Colonic mucosa (tissue), 4 donors: ENCODE data around the gene EPAS1. TPM values are rescaled to one million over a fixed set of nuclear protein-coding genes. Genes with fewer than 3 reads are reported as not detected.
"Not testable (repeated sequence)": the region's sequence is repeated elsewhere in the genome, so short reads cannot be mapped to it uniquely, and the experiment has no call there.

ENCODE experiments used
- DNase-seq: peaks from one replicate; pipeline ENCODE4 v3.0.0-alpha.2; 2020
- H3K27ac ChIP-seq: fragments of 200-600 bp; one replicate; pipeline ENCODE4 v1.8.0; 2021
- H3K27me3 ChIP-seq: fragments of 200-600 bp; one replicate; pipeline ENCODE4 v1.8.0; 2021
- H3K36me3 ChIP-seq: fragments of 200-600 bp; one replicate; pipeline ENCODE4 v1.8.0; 2021
- H3K4me1 ChIP-seq: fragments of 200-600 bp; one replicate; pipeline ENCODE4 v1.8.0; 2021; ENCODE audit warnings: mild to moderate bottlenecking
- H3K4me3 ChIP-seq: fragments of 200-600 bp; one replicate; pipeline ENCODE4 v1.8.0; 2021
- H3K9ac ChIP-seq, 2 donors: one replicate each; pipeline ENCODE4 v1.7.0; 2013; ENCODE audit warnings: control low read depth in 2 of 2, low read depth in 2 of 2, low read length in 2 of 2
- H3K9me3 ChIP-seq: fragments of 200-600 bp; one replicate; pipeline ENCODE4 v1.8.0; 2021
- intact Hi-C: fragments of 100-400 bp; cut with DNase I; formaldehyde crosslinking; loops from one replicate; pipeline ENCODE4 v1.14.1; 2022
- total RNA-seq, 2 donors: library from RNA; stranded (reverse); fragmentation: NEBNext Ultra II Directional in 1 of 2; extraction: Animal tissue kit (Norgen Biotek cat#: 25700) in 1 of 2; gene quantifications; one replicate each; pipeline ENCODE4 v1.2.1, GENCODE V29; 2021
- TF ChIP-seq, protein P1 (sequence below): fragments of 200-600 bp; IDR thresholded peaks from one replicate; pipeline ENCODE4 v1.8.0; 2022; ENCODE audit warnings: antibody characterized with exemption, mild to moderate bottlenecking
- donor health status: healthy.
- donor health status: DM: no; HTN: no; CAD: no.
- donor health status: DM: no; HTN: no; CAD: no.

The EPAS1 gene
- total RNA-seq, 2 donors from 2014 or later: 116 to 140 TPM

DNA sequence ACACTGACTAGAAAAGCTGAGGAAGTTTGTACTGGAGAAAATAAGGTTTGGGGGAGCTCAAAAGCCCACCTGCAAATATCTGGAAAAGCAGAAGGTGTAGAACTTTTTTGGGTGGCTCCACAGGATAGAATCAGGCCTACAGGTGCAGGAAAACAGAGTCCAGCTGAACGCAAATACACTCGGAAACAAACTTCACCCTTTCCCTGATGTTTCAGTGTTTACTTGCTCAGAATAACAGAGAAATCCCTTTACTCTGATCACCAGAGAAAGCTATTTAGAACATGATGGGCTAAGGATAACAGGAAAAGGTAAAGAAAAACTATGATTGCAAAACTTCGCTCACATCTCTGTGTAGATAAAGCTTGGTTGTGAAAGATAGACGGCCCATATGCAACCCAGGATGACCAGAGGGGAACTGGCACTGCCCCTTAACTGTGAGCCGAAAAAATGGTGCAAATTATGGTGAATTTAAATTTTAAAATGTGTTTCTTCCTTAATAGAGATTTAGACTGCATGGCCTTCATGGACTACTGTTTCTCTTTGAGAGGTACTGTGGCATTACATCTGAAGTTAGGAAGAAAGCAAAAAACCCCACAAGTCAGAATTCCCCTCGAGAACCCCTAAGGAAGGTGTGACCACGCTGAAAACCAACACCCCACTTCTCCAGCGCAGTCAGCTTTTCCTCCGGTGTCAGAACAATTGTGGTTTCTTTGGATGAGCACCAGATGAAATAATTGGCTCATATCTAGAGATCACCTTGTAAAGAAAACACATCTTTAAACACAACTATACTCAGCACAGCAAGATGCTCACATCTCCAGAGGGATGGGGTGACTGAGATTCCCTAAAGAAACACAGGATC lies 97.7 kb downstream of the EPAS1 start:
- Histone ChIP-seq H3K4me3 (no peak overlapping the region), H3K36me3 (no peaks in the 10 kb centered on the region), H3K9me3 (no peaks in the 10 kb centered on the region), H3K4me1 (no peaks in the 10 kb centered on the region), H3K27ac (no peak overlapping the region), H3K9ac (no peak overlapping the region), H3K27me3 (no peaks in the 10 kb centered on the region)
- TF ChIP-seq, protein P1, sequence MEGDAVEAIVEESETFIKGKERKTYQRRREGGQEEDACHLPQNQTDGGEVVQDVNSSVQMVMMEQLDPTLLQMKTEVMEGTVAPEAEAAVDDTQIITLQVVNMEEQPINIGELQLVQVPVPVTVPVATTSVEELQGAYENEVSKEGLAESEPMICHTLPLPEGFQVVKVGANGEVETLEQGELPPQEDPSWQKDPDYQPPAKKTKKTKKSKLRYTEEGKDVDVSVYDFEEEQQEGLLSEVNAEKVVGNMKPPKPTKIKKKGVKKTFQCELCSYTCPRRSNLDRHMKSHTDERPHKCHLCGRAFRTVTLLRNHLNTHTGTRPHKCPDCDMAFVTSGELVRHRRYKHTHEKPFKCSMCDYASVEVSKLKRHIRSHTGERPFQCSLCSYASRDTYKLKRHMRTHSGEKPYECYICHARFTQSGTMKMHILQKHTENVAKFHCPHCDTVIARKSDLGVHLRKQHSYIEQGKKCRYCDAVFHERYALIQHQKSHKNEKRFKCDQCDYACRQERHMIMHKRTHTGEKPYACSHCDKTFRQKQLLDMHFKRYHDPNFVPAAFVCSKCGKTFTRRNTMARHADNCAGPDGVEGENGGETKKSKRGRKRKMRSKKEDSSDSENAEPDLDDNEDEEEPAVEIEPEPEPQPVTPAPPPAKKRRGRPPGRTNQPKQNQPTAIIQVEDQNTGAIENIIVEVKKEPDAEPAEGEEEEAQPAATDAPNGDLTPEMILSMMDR: no peak
- no peak for DNase-seq
- intact Hi-C loops: no loop called here

DNA sequence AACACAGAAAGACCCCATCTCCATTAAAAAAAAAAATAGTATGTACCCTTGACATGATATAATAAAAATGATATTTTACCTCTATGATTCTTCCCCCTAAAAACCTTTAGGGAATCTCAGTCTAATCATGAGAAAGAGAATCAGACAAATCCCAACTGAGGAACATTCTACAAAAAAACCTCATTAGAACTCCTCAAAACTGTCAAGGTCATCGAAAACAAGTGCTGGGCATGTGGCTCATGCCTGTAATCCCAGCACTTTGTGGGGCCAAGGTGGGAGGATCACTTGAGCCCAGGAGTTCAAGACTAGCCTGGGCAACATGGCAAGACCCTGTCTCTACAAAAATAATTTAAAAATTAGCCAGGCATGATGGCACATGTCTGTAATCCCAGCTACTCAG lies 98.5 kb downstream of the EPAS1 start:
- intact Hi-C loops, DNase-seq, H3K27ac ChIP-seq, H3K4me1 ChIP-seq, H3K4me3 ChIP-seq, H3K9me3 ChIP-seq, H3K9ac ChIP-seq, H3K36me3 ChIP-seq, H3K27me3 ChIP-seq: not testable (repeated sequence)

DNA sequence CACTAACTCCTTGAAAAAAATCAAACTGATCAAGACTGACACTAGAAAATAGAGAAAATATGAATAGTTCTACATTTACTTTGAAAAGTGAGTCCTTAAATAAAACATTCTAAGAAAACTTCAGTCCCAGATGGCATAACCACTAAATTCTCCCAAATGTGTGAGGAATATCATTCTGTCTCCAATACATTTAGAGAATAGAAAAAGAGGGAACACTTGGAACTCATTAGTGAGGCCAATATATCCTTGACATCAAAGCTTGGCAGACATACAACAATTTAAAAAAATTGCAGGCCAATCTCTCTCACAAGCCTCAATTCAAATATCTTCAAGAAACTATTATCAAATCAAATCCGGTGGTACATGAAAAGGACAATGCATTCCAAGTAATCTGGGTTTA lies 102.8 kb downstream of the EPAS1 start:
- TF ChIP-seq, protein P1: no peak
- Histone ChIP-seq H3K4me3 (no peak overlapping the region), H3K27ac (no peak overlapping the region), H3K36me3 (no peaks in the 10 kb centered on the region), H3K27me3 (no peaks in the 10 kb centered on the region), H3K9me3 (no peaks in the 10 kb centered on the region), H3K4me1 (no peaks in the 10 kb centered on the region), H3K9ac (no peak overlapping the region)
- DNase-seq: no peak
- intact Hi-C loops: no loop called here

DNA sequence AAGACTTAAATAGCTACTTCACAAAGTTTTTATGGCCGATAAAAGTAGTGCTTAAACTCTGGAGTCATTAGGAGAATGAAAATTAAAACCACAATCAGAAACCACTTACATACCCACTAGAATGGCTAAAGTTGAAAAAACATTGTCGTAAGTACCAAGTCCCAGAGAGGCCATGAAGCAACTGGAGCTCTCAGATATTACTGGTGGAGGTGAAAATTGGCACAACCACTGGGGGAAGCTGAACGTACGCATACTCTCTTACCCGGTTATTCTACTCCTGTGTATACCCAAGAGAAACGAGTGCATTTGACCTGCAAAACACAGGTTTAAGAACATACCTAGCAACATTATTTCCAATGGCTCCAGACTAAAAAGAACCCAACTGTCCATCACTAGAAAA lies 105.7 kb downstream of the EPAS1 start:
- Histone ChIP-seq H3K9me3 (no peaks in the 10 kb centered on the region), H3K4me1 (peaks cover under 1% of the 10 kb centered on the region), H3K36me3 (no peaks in the 10 kb centered on the region), H3K27me3 (no peaks in the 10 kb centered on the region), H3K9ac (no peak overlapping the region), H3K27ac (no peak overlapping the region), H3K4me3 (no peak overlapping the region)
- TF ChIP-seq, protein P1: no peak
- DNase-seq: no peak
- intact Hi-C loops: no loop called here

DNA sequence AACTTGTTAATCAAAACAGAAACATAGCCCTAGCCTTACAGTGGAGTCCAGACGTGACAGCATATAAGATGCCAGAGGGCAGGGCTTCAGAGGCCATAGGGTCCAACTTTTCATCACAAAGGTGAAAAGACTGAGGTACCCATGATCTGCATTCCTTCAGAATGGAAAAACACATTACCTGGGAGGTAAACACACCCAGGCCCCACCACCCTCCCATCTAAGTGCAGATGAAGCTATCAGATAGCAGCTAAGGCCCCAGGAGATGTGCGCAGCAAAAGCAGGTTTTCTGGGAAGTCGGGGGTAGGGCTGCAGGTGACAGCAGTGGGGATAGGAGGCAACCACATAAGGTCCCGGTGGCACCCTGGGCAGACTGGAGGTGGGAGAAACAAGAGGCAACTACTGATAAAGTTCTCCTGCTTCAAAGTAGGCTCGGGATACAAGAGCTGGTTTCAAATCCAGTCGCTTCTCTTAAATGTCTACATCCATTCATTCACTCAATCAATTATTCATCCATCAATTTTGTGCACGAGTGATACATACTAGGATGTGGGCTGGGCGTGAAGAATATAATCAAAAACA lies 107.1 kb downstream of the EPAS1 start:
- H3K9ac ChIP-seq: no peak overlapping the region
- intact Hi-C loops: no loop called here
- DNase-seq: no peak

More for the DNA sequence above, 107.1 kb downstream of the EPAS1 start:
- H3K9me3 ChIP-seq: no peaks in the 10 kb centered on the region
- H3K4me3 ChIP-seq: no peak overlapping the region
- H3K27ac ChIP-seq: no peak overlapping the region
- no peaks in the 10 kb centered on the region for H3K36me3 ChIP-seq
- no peaks in the 10 kb centered on the region for H3K27me3 ChIP-seq
- TF ChIP-seq, protein P1: no peak
- peaks cover 5% of the 10 kb centered on the region for H3K4me1 ChIP-seq
